ENCODE measurements around the gene EMC7. TPM values are rescaled to one million over a fixed set of nuclear protein-coding genes. Genes with fewer than 3 reads are reported as not detected.
A peak's percentile ranks its signal among the peaks of the same experiment; 100 is the strongest.

The EMC7 gene
- total and polyA plus RNA-seq, 2 of the 13 experiments (the other 11 are each of a cell fraction or from before 2014, with no cell fraction given): 46.8 to 113 TPM

- TF ChIP-seq ZNF512B (CRISPR knock-in tag; IDR thresholded peaks at IDR 0.05; ENCODE audit: borderline replicate concordance) (no peak), ZNF407 (CRISPR knock-in tag; IDR thresholded peaks at IDR 0.05; ENCODE audit: not compliant biosample characterization) (peak; percentile 32), ZNF432 (CRISPR knock-in tag; IDR thresholded peaks at IDR 0.05; ENCODE audit: borderline replicate concordance) (no peak), NR1H2 (CRISPR knock-in tag; IDR thresholded peaks at IDR 0.05; ENCODE audit: borderline replicate concordance, low read depth) (no peak), ZNF121 (CRISPR knock-in tag; IDR thresholded peaks at IDR 0.05) (no peak), FOXK1 (CRISPR knock-in tag; IDR thresholded peaks at IDR 0.05; ENCODE audit: borderline replicate concordance, low read depth) (peak; percentile 88), ZNF629 (CRISPR knock-in tag; conservative IDR thresholded peaks at IDR 0.05) (no peak), MTF1 (CRISPR knock-in tag; IDR thresholded peaks at IDR 0.05) (no peak), TCF7 (IDR thresholded peaks at IDR 0.05; ENCODE audit: low read depth) (no peak), RORA (CRISPR knock-in tag; IDR thresholded peaks at IDR 0.05) (no peak), MIER2 (CRISPR knock-in tag; IDR thresholded peaks at IDR 0.05) (no peak), KDM5A (IDR thresholded peaks at IDR 0.05; ENCODE audit: borderline replicate concordance, low read length) (peak; percentile 85; the same call in 1 of the 2 replicates)
- TF ChIP-seq, protein P1, sequence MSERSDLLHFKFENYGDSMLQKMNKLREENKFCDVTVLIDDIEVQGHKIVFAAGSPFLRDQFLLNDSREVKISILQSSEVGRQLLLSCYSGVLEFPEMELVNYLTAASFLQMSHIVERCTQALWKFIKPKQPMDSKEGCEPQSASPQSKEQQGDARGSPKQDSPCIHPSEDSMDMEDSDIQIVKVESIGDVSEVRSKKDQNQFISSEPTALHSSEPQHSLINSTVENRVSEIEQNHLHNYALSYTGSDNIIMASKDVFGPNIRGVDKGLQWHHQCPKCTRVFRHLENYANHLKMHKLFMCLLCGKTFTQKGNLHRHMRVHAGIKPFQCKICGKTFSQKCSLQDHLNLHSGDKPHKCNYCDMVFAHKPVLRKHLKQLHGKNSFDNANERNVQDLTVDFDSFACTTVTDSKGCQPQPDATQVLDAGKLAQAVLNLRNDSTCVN (CRISPR knock-in tag; IDR thresholded peaks at IDR 0.05; ENCODE audit: borderline replicate concordance): peak; percentile 79; the same call in 1 of the 2 replicates
- TF ChIP-seq, protein P2, sequence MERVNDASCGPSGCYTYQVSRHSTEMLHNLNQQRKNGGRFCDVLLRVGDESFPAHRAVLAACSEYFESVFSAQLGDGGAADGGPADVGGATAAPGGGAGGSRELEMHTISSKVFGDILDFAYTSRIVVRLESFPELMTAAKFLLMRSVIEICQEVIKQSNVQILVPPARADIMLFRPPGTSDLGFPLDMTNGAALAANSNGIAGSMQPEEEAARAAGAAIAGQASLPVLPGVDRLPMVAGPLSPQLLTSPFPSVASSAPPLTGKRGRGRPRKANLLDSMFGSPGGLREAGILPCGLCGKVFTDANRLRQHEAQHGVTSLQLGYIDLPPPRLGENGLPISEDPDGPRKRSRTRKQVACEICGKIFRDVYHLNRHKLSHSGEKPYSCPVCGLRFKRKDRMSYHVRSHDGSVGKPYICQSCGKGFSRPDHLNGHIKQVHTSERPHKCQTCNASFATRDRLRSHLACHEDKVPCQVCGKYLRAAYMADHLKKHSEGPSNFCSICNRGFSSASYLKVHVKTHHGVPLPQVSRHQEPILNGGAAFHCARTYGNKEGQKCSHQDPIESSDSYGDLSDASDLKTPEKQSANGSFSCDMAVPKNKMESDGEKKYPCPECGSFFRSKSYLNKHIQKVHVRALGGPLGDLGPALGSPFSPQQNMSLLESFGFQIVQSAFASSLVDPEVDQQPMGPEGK (CRISPR knock-in tag; IDR thresholded peaks at IDR 0.05): no peak
Measured at GRCh38 chr15:34101366-34102174, at the start of gene EMC7, which contains the start of gene PGBD4 (continued).

Measured in HepG2 (cell line).